K562 (cell line): ENCODE measurements around the gene ULBP1. TPM values are rescaled to one million over a fixed set of nuclear protein-coding genes. Genes with fewer than 3 reads are reported as not detected.

Experiments used
- ATAC-seq: fragments of 200-7000 bp; cut with Tn5 transposase; 3 replicates; pipeline ENCODE4 v1.9.1; 2020; ENCODE audit warnings: moderate library complexity
- BruUV-seq: library from RNA; stranded (reverse); fragments of 400-500 nt; replicated peaks from 2 replicates; lab custom pipeline; 2021; lab: Mats Ljungman, UMichigan
- CTCF ChIA-PET: fragments of 300-600 bp; formaldehyde crosslinking; extraction: SDS; loops from one replicate; lab custom pipeline; 2021; ENCODE audit warnings: low intra/inter-chr PET ratio; lab: Yijun Ruan, JAX
- POLR2A ChIA-PET: fragments of 300-600, 350-650 bp; sonication (Branson Sonifier 250); formaldehyde crosslinking; extraction: SDS; loops from one replicate; lab custom pipeline; 2021; ENCODE audit warnings: antibody characterized with exemption, inconsistent platforms; lab: Yijun Ruan, JAX
- DNase-seq, 4 experiments: peaks; one replicate each; pipeline versions ENCODE4 v3.0.0 to v3.0.0-alpha.2; 2011 to 2018; ENCODE audit warnings: low spot score in 3 of 4, mixed read lengths in 3 of 4; ENCODE audit errors: extremely low read depth in 1 of 4
- FAIRE-seq: peaks from 2 replicates; lab custom pipeline; 2011; peaks lifted over from hg19 to GRCh38; lab: Jason Lieb, UNC
- H2AFZ ChIP-seq: 2 replicates; pipeline ENCODE4 v1.6.0; 2011; ENCODE audit warnings: low read depth, low read length, control low read depth, inconsistent platforms
- H3K27ac ChIP-seq: fragments of 200-600 bp; 3 replicates; pipeline ENCODE4 v1.8.0; 2011; ENCODE audit warnings: low read depth, mild to moderate bottlenecking, control low read depth, inconsistent platforms, low read length, moderate library complexity, mixed read lengths; ENCODE audit errors: extremely low read depth
- H3K27me3 ChIP-seq, 2 experiments: fragments of 300-600 bp in 1 of 2; 2 replicates in 1 of 2; 3 replicates in 1 of 2; pipeline versions ENCODE4 v1.6.0 to v1.8.0; 2011; ENCODE audit warnings: inconsistent platforms in 2 of 2, low read length in 2 of 2, mild to moderate bottlenecking in 1 of 2, mixed read lengths in 1 of 2, moderate library complexity in 1 of 2; ENCODE audit not compliant: control insufficient read depth in 2 of 2, insufficient read depth in 2 of 2
- H3K36me3 ChIP-seq: fragments of 300-600 bp; 3 replicates; pipeline ENCODE4 v1.8.0; 2011; ENCODE audit warnings: mild to moderate bottlenecking, low read length, inconsistent platforms; ENCODE audit not compliant: control insufficient read depth, insufficient read depth
- H3K4me1 ChIP-seq, 2 experiments: fragments of 200-600 bp in 1 of 2; replicated peaks in 1 of 2; 2 replicates in 1 of 2; 3 replicates in 1 of 2; pipeline versions ENCODE4 v1.5.1 to v1.8.0; 2011; ENCODE audit warnings: inconsistent platforms in 2 of 2, low read length in 2 of 2, mild to moderate bottlenecking in 1 of 2, mixed read lengths in 1 of 2, moderate library complexity in 1 of 2; ENCODE audit not compliant: control insufficient read depth in 2 of 2, insufficient read depth in 2 of 2
- H3K4me2 ChIP-seq: 2 replicates; pipeline ENCODE4 v1.6.1; 2011; ENCODE audit warnings: low read length, control low read depth, inconsistent platforms, mixed read lengths; ENCODE audit not compliant: insufficient read depth
- H3K4me3 ChIP-seq: fragments of 200-600 bp; sonication (generic), shearing (Covaris generic); 2 replicates; pipeline ENCODE4 v1.5.1; 2016; ENCODE audit warnings: control low read depth, inconsistent platforms
- H3K79me2 ChIP-seq: fragments of 200-600 bp; 3 replicates; pipeline ENCODE4 v1.8.0; 2011; ENCODE audit warnings: low read length, inconsistent platforms; ENCODE audit not compliant: control insufficient read depth, insufficient read depth
- H3K9ac ChIP-seq, 2 experiments: 2 replicates each; pipeline versions ENCODE4 v1.6.0 to v1.6.1; 2011; ENCODE audit warnings: low read depth in 2 of 2, low read length in 2 of 2, control low read depth in 1 of 2, inconsistent platforms in 1 of 2, mild to moderate bottlenecking in 1 of 2, mixed read lengths in 1 of 2; ENCODE audit not compliant: insufficient read depth in 1 of 2
- H3K9me1 ChIP-seq: one replicate; pipeline ENCODE4 v1.6.0; 2011; ENCODE audit warnings: inconsistent platforms, mild to moderate bottlenecking, low read length, moderate library complexity; ENCODE audit not compliant: control insufficient read depth, insufficient read depth
- H3K9me3 ChIP-seq: replicated peaks from 2 replicates; pipeline ENCODE4 v1.5.1; 2011; ENCODE audit warnings: low read depth, low read length, inconsistent platforms; ENCODE audit not compliant: control insufficient read depth, insufficient read depth
- H4K20me1 ChIP-seq: replicated peaks from 2 replicates; pipeline ENCODE4 v1.6.1; 2011; ENCODE audit warnings: low read length, inconsistent platforms, mixed read lengths; ENCODE audit not compliant: control insufficient read depth, insufficient read depth
- MYC ChIP-seq, 2 experiments: fragments of 250-450 bp in 1 of 2; sonication (Bioruptor Pico) in 1 of 2; IDR thresholded peaks; 2 replicates each; pipeline versions ENCODE4 v1.5.1 to v1.6.1; 2012 to 2021; ENCODE audit warnings: low read depth in 2 of 2, borderline replicate concordance in 1 of 2, improper control_type of control experiment in 1 of 2, low read length in 1 of 2, mild to moderate bottlenecking in 1 of 2, moderate library complexity in 1 of 2
- NCOA6 ChIP-seq: fragments of 450-650 bp; IDR thresholded peaks from 2 replicates; pipeline ENCODE4 v1.6.1; 2017; ENCODE audit warnings: mild to moderate bottlenecking
- SIN3B ChIP-seq: fragments of 450-650 bp; IDR thresholded peaks from 2 replicates; pipeline ENCODE4 v1.6.1; 2017; ENCODE audit warnings: low read depth, mild to moderate bottlenecking, moderate library complexity
- SMAD2 ChIP-seq: fragments of 150-350 bp; IDR thresholded peaks from 2 replicates; pipeline ENCODE4 v1.6.1; 2014; ENCODE audit warnings: low read depth, mild to moderate bottlenecking, low read length
- XRCC5 ChIP-seq: fragments of 200-400 bp; formaldehyde crosslinking; IDR thresholded peaks from 2 replicates; pipeline ENCODE4 v1.6.1; 2017; ENCODE audit warnings: low read depth, mild to moderate bottlenecking, low read length
- ZNF174 ChIP-seq: fragments of 250-450 bp; sonication (Bioruptor Pico); IDR thresholded peaks from 2 replicates; pipeline ENCODE4 v1.4.0; 2020; ENCODE audit warnings: mild to moderate bottlenecking
- WGBS: fragments of 100-300 bp; shearing (Covaris generic); methylation state at CpG from one replicate; pipeline ENCODE4 v1.1.6; 2016; ENCODE audit warnings: low coverage, mixed read lengths; ENCODE audit not compliant: insufficient coverage; ENCODE audit errors: missing lambda C conversion rate; 5-methylcytosine and 5-hydroxymethylcytosine counted together
- in situ Hi-C: fragments of 300-500 bp; cut with MboI; formaldehyde crosslinking; loops from 4 replicates; pipeline ENCODE4 v1.15.0; 2018; ENCODE audit warnings: inconsistent platforms, mixed read lengths
- intact Hi-C: fragments of 100-400 bp; cut with micrococcal nuclease; formaldehyde crosslinking; loops from 2 replicates; pipeline ENCODE4 v1.14.2; 2022
- polyA plus RNA-seq, 8 experiments: library from polyadenylated mRNA; depleted of rRNA in 4 of 8; stranded (reverse) in 5 of 8; unstranded in 3 of 8; fragments of >200 nt; fragmentation: Nextera tagmentation in 2 of 8; fragmentation: Illumina TruSeq in 1 of 8; extraction: Ambion mirVana in 2 of 8; extraction: Trizol in 1 of 8; gene quantifications; 2 replicates each; pipeline versions ENCODE4 v1.2.1 to v1.2.3, GENCODE V29; 2011 to 2014; ENCODE audit warnings: inconsistent platforms in 1 of 8, missing spikeins in 1 of 8
- total RNA-seq, 7 experiments: library from RNA; depleted of rRNA in 6 of 7; stranded (reverse); fragments of >200 nt in 6 of 7; fragmentation: Illumina TruSeq in 2 of 7; extraction: Trizol in 2 of 7; gene quantifications; 2 replicates each; pipeline versions ENCODE4 v1.2.1 to v1.2.3, GENCODE V29; 2011 to 2021; ENCODE audit warnings: low replicate concordance in 1 of 7

The ULBP1 gene
- total and polyA plus RNA-seq, 9 of the 15 experiments (the other 6 are each of a cell fraction or from before 2014, with no cell fraction given), result 0.33 to 6.0 (median 2.5) TPM

GRCh38 chr6:149995971-149996370 is 32.2 kb downstream of the ULBP1 start:
- DNase-seq (no peak), ATAC-seq (no peak), FAIRE-seq (no peak)
- TF ChIP-seq MYC (IDR thresholded peaks at IDR 0.05; ENCODE audit: low read depth, low read length) (no peak), MYC (CRISPR knock-in tag; IDR thresholded peaks at IDR 0.05; ENCODE audit: borderline replicate concordance, low read depth) (no peak), SIN3B (no peak), XRCC5 (no peak), SMAD2 (no peak), ZNF174 (CRISPR knock-in tag) (no peak)
- no peaks in the 10 kb centered on the region for H3K9me3 ChIP-seq
- H2AFZ ChIP-seq, result no peak overlapping the region
- no peak overlapping the region for H3K4me2 ChIP-seq
- in situ Hi-C loops (no loop called here), intact Hi-C loops (no loop called here)
- WGBS, result 4% methylated on average over 7 of the region's 7 CpGs
- H3K9ac ChIP-seq, result no peak overlapping the region
- no peak overlapping the region for H3K4me3 ChIP-seq
- no peaks in the 10 kb centered on the region for H3K9me1 ChIP-seq
- H3K4me1 ChIP-seq, result peaks cover 0 to 1% of the 10 kb centered on the region in 2 experiments; a peak in 1 of 5 replicates
- no peak overlapping the region for H3K27ac ChIP-seq
- no peaks in the 10 kb centered on the region for H3K79me2 ChIP-seq
- no peaks in the 10 kb centered on the region for H3K36me3 ChIP-seq
- no TSS peak for BruUV-seq
- H3K27me3 ChIP-seq, result peaks cover 38 to 47% of the 10 kb centered on the region in 2 experiments
- CTCF ChIA-PET, result no interaction called here
- peaks cover 4% of the 10 kb centered on the region; the same call in 1 of the 2 replicates for H4K20me1 ChIP-seq
- POLR2A ChIA-PET, result interaction anchor here (0.6 kb wide), 1 partner anchor 727 kb away, joined by 3 read pairs; no protein-coding TSS in a partner anchor

GRCh38 chr6:149999636-150000035 is 35.9 kb downstream of the ULBP1 start:
- DNase-seq (no peak), ATAC-seq (no peak), FAIRE-seq (no peak)
- intact Hi-C loops, result loop anchor here (10.0 kb wide), 2 partner anchors 435 to 815 kb away; partner anchors contain the start of gene GINM1
- no peak overlapping the region for H2AFZ ChIP-seq
- H3K4me2 ChIP-seq, result no peak overlapping the region
- no peak overlapping the region for H3K27ac ChIP-seq
- no peaks in the 10 kb centered on the region for H3K9me3 ChIP-seq
- in situ Hi-C loops, result no loop called here
- no peak for TF ChIP-seq NCOA6
- no peaks in the 10 kb centered on the region for H3K36me3 ChIP-seq
- no peak overlapping the region for H3K4me3 ChIP-seq
- no peaks in the 10 kb centered on the region for H3K79me2 ChIP-seq
- POLR2A ChIA-PET, result interaction anchor here (0.5 to 0.7 kb wide), 3 partner anchors 9 to 270 kb away, joined by 3 to 5 read pairs (median 3); no protein-coding TSS in a partner anchor
- H4K20me1 ChIP-seq, result no peaks in the 10 kb centered on the region; the same call in 1 of the 2 replicates
- peaks cover 15 to 39% of the 10 kb centered on the region in 2 experiments for H3K27me3 ChIP-seq
- 12% methylated on average over 2 of the region's 2 CpGs for WGBS
- no peak overlapping the region for H3K9ac ChIP-seq
- peaks cover 4 to 6% of the 10 kb centered on the region in 2 experiments; a peak in 3 of 5 replicates for H3K4me1 ChIP-seq
- no TSS peak for BruUV-seq
- CTCF ChIA-PET, result no interaction called here
- no peaks in the 10 kb centered on the region for H3K9me1 ChIP-seq
